KMS-11 (cell line): Measurements from ENCODE around the gene TVP23C.

Source experiments
- H2AFZ ChIP-seq: fragments of 200-600 bp; sonication (generic); 2 replicates; pipeline ENCODE4 v1.6.1; 2016; ENCODE audit warnings: antibody characterized with exemption, mixed run types, low read depth
- H3K27ac ChIP-seq: fragments of 200-600 bp; sonication (generic); 2 replicates; pipeline ENCODE4 v1.6.1; 2016; ENCODE audit warnings: mild to moderate bottlenecking, mixed run types
- H3K27me3 ChIP-seq: fragments of 200-600 bp; sonication (generic); 2 replicates; pipeline ENCODE4 v1.6.1; 2017; ENCODE audit warnings: mild to moderate bottlenecking, low read depth, mixed run types, moderate library complexity; ENCODE audit not compliant: insufficient read depth
- H3K36me3 ChIP-seq: fragments of 200-600 bp; sonication (generic); 2 replicates; pipeline ENCODE4 v1.6.1; 2017; ENCODE audit warnings: mild to moderate bottlenecking, mixed run types; ENCODE audit not compliant: insufficient read depth
- H3K4me1 ChIP-seq: fragments of 200-600 bp; sonication (generic); 2 replicates; pipeline ENCODE4 v1.6.1; 2016; ENCODE audit warnings: mild to moderate bottlenecking, low read depth, mixed run types; ENCODE audit not compliant: poor library complexity, severe bottlenecking
- H3K4me2 ChIP-seq: fragments of 200-600 bp; sonication (generic); 2 replicates; pipeline ENCODE4 v1.7.0; 2016; ENCODE audit warnings: mild to moderate bottlenecking, mixed run types
- H3K4me3 ChIP-seq: fragments of 200-600 bp; sonication (generic); IDR thresholded peaks from 2 replicates; pipeline ENCODE4 v1.6.1; 2017; ENCODE audit warnings: low read depth, low read length, mixed read lengths; ENCODE audit not compliant: insufficient read depth
- H3K79me2 ChIP-seq: fragments of 200-600 bp; sonication (generic); 2 replicates; pipeline ENCODE4 v1.6.1; 2016; ENCODE audit warnings: low read depth, mixed run types; ENCODE audit not compliant: insufficient read depth
- H3K9ac ChIP-seq: fragments of 200-600 bp; sonication (generic); 2 replicates; pipeline ENCODE4 v1.6.1; 2016; ENCODE audit warnings: mild to moderate bottlenecking, mixed run types
- H4K20me1 ChIP-seq: fragments of 200-600 bp; sonication (generic); 2 replicates; pipeline ENCODE4 v1.6.1; 2016; ENCODE audit warnings: mild to moderate bottlenecking, mixed run types; ENCODE audit not compliant: insufficient read depth
- TF ChIP-seq, protein P1 (sequence below): fragments of 200-600 bp; sonication (generic); conservative IDR thresholded peaks from 2 replicates; pipeline ENCODE4 v1.6.1; 2017; ENCODE audit warnings: low read depth, mild to moderate bottlenecking, antibody characterized with exemption, low read length, moderate library complexity, mixed read lengths

The TVP23C gene

DNA sequence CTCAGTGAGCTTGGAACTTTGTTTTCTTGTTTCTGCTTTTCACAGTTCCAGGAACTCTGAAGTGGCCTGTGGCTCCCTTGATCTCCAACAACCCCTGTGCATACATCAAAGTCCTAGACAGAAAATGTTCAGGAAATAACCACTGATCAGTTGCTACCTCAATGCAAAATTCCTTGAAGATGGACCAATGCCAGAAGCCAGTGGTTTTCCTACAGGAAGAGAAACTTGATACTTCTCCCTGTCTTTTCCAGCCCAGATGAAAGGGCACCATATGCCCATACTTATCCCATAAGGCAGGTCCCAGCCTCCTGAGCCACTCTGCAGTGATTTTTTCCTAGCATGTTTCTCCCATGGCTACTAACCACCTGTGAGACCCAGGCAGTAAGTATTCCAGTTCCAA, 83.6 kb downstream of the TVP23C start:
- TF ChIP-seq, protein P1, sequence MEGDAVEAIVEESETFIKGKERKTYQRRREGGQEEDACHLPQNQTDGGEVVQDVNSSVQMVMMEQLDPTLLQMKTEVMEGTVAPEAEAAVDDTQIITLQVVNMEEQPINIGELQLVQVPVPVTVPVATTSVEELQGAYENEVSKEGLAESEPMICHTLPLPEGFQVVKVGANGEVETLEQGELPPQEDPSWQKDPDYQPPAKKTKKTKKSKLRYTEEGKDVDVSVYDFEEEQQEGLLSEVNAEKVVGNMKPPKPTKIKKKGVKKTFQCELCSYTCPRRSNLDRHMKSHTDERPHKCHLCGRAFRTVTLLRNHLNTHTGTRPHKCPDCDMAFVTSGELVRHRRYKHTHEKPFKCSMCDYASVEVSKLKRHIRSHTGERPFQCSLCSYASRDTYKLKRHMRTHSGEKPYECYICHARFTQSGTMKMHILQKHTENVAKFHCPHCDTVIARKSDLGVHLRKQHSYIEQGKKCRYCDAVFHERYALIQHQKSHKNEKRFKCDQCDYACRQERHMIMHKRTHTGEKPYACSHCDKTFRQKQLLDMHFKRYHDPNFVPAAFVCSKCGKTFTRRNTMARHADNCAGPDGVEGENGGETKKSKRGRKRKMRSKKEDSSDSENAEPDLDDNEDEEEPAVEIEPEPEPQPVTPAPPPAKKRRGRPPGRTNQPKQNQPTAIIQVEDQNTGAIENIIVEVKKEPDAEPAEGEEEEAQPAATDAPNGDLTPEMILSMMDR: no peak
- no peak overlapping the region for H3K4me2 ChIP-seq
- no peak overlapping the region for H2AFZ ChIP-seq
- H4K20me1 ChIP-seq: no peaks in the 10 kb centered on the region
- H3K36me3 ChIP-seq: no peaks in the 10 kb centered on the region
- no peak overlapping the region for H3K4me3 ChIP-seq
- no peaks in the 10 kb centered on the region for H3K79me2 ChIP-seq
- H3K27ac ChIP-seq: no peak overlapping the region
- no peaks in the 10 kb centered on the region for H3K27me3 ChIP-seq
- H3K9ac ChIP-seq: no peak overlapping the region
- H3K4me1 ChIP-seq: no peaks in the 10 kb centered on the region

DNA sequence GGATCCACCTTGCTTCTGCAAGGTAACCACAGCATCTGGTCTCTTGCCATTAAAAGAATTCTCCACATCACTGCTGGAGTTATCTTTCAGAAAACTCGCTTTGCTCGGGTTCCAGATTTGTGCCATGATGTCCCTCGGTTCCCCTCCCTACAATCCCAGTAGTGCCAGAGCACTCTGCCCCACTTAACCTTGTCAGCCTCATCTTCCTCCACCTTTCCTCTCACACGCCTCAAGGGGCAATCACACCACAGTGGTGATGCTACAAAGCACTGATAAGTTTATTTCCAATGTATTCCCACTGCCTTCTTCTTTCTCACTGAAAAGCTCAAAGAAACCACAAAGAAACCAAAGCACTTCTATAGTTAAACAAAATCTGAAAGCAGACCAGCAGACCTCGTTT, 84.4 kb downstream of the TVP23C start:
- no peaks in the 10 kb centered on the region for H4K20me1 ChIP-seq
- H3K4me2 ChIP-seq: no peak overlapping the region
- no peak overlapping the region for H2AFZ ChIP-seq
- H3K79me2 ChIP-seq: no peaks in the 10 kb centered on the region
- H3K27me3 ChIP-seq: no peaks in the 10 kb centered on the region
- no peak overlapping the region for H3K4me3 ChIP-seq
- no peaks in the 10 kb centered on the region for H3K4me1 ChIP-seq
- no peak overlapping the region for H3K27ac ChIP-seq
- no peaks in the 10 kb centered on the region for H3K36me3 ChIP-seq
- H3K9ac ChIP-seq: no peak overlapping the region
- TF ChIP-seq, protein P1: no peak

DNA sequence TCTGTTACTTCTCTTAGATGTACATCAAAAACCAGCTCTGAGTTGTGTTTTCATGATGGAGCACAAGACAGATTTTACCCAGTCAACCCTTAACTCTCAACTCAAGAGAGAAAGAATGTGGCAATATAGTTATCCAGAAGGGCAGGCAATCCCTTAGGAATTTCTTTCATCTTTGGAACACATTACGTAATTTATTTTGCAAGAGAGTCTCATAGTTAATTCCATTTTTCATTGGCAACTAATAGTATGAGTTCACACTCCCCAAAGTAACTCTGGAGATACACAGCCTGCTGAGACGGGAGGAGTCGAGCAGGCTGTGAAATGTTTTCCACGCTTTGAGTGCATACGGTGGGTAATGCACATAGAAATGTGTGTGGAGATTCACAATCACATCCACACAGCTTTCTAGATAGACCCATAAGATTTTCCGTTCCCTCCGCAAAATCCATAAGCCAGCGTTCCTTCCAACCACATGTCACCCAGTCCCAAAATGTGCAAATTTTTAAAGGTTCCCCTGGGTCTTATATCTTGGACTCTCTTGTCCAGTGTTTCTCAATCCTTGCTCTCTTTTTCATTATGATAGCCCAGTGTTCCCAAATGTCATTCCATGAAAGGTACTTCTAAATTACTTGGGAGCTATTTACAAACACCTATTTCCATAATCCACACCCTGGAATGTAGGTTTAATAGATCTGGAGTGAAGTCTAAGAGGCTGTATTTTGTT, 87.5 kb downstream of the TVP23C start:
- Histone ChIP-seq H4K20me1 (no peaks in the 10 kb centered on the region), H3K79me2 (no peaks in the 10 kb centered on the region), H2AFZ (no peak overlapping the region), H3K4me3 (no peak overlapping the region), H3K36me3 (no peaks in the 10 kb centered on the region), H3K27me3 (no peaks in the 10 kb centered on the region), H3K4me2 (no peak overlapping the region), H3K27ac (no peak overlapping the region), H3K9ac (no peak overlapping the region), H3K4me1 (no peaks in the 10 kb centered on the region)
- TF ChIP-seq, protein P1: no peak

DNA sequence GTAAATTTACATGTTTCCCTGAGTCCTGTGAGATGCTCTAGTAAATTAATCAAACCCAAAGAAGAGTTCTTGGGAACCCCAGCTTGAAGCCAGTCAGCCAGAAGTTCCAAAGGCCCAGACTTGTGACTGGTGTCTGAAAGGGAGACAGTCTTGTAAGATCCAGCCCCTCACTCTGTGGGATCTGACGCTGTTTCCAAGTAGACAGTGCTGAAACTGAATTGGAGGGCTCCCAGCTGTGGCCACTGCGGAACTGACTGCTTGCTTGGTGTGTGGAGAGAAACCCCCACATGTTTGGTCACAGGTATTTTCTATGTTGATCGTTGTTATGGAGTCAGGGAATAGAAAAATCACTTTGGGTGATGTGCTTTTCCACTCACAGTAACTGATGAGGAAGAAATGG, 90.4 kb downstream of the TVP23C start:
- H3K79me2 ChIP-seq: no peaks in the 10 kb centered on the region
- no peaks in the 10 kb centered on the region for H3K36me3 ChIP-seq
- TF ChIP-seq, protein P1: no peak
- H3K27me3 ChIP-seq: no peaks in the 10 kb centered on the region
- no peak overlapping the region for H3K4me2 ChIP-seq
- no peak overlapping the region for H3K9ac ChIP-seq
- H2AFZ ChIP-seq: no peak overlapping the region
- H4K20me1 ChIP-seq: no peaks in the 10 kb centered on the region
- no peak overlapping the region for H3K4me3 ChIP-seq
- H3K4me1 ChIP-seq: no peaks in the 10 kb centered on the region
- no peak overlapping the region for H3K27ac ChIP-seq
